NCI-H446 (cell line): ENCODE data around the gene MRPL11.
"Not testable (repeated sequence)": the region's sequence is repeated elsewhere in the genome, so short reads cannot be mapped to it uniquely, and the experiment has no call there.

Experiments used
- DNase-seq, 2 experiments: peaks; one replicate each; lab custom pipeline; 2025; lab: John Stamatoyannopoulos, UW

MRPL11 gene

GRCh38 chr11:66467034-66467659 lies 28.5 kb upstream of the MRPL11 start:
- DNase-seq = no peak

DNA sequence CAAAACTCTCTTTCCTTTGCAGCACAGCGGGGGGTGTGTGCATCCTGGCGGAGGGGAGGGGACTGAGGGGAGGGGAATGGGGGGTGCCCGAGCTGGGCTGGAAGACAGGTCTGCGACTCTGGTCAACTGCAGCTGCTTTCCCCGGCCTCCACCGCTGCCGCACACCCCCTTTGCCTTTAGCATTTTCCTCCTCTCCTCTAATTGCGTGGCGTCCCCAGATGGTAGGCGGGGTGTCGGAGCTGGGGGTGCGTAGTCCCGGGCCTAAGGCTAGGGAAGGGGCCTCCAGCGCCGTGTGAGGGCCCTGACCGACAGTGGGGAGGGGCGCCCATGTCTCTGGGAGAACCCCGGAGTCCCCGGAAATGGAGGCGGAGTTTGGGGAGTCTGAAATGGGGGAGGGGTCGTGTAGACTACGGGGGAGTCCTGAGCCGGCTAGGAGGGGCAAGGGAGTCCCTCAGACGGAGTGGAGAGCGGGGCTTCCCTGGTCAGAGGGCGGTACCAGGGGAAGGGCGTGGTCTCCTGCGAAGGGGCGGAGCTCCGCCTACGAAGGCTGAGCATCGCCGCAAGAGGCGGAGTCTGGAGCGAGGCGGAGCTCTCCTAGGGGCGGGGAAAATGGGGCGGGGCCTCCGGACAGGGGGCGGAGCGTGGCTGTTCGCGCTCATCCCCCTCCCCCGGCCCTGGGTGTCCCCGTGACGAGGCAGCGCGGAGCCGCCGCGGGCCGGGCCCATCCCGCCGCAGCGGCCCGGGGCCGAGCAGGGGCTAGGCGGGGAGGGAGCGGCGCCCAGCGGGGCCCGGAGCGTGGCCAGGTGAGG lies 27.8 kb upstream of the MRPL11 start, which contains the start of gene PELI3:
Gene PELI3 (plus strand): TSS at position 681 of the 809 bp plus-strand sequence. CDS start 1,224 bp downstream, outside the sequence.
- DNase-seq = peak; percentile 81 to 96

DNA sequence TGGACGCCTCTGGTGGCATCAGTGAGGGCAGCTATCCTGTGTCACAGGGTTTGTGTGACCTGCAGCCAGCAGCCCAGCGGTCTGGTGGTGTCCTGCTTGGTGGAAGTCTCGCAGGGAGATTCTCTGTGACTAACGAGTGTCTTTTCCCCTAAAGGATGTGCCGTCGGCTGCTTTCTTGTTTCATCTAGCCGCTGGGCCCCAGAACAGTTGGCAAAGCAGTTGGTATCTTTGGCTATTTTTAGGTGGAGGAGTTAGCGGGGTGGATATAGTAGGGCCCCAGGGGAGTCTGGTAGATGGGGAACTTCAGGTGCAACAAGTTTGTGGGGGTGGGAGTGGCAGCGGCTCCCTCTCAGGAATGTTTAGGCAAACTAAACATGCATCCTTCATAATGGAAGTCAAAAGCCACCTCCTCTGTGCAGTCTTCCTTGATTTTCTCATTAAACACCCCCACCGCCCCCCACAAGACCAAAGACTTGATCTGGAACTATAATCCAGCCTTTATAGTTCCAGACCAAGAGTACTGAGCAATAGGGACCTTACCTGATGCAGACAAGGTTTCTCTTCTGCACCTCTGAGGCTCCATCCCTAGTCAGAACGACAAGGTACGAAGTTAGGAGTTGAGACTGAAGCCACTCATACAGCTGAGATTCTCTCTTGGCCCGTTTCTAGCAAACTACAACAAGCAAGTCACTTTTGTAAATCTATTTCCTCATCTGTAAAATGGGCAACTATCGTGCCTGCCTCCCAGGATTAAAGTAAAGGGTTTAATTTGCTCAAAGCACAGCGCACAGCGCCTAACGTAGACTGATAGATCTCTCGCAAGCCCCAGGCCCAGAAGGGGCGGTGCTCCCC lies 27.0 kb upstream of the MRPL11 start:
- DNase-seq = no peak

GRCh38 chr11:66464916-66465315 lies 26.3 kb upstream of the MRPL11 start:
- no peak for DNase-seq

- DNase-seq = not testable (repeated sequence)
Observed at GRCh38 chr11:66464116-66464515, 25.5 kb upstream of the MRPL11 start.

GRCh38 chr11:66462911-66463310 lies 24.3 kb upstream of the MRPL11 start:
- DNase-seq = no peak

- DNase-seq = no peak
Observed at GRCh38 chr11:66462010-66462409, 23.4 kb upstream of the MRPL11 start.

- DNase-seq = no peak
Observed at GRCh38 chr11:66459138-66459778, 20.6 kb upstream of the MRPL11 start.

DNA sequence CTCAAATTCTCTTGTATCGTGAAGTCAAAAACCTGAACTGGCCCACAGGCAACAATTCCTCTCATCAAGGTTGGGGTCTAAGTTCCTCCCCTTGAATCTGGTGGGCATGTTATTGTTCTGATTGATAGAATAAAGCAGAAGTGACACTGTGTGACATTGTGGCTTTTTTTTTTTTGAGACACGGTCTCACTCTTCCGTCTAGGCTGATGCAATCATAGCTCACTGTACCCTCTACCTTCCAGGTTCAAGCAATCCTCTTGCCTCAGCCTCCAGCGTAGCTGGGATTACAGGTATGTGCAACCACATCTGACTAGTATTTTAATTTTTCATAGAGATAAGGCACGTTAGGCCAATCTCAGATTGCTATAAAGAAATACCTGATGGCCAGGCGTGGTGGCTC lies 19.2 kb upstream of the MRPL11 start:
- DNase-seq = no peak

DNA sequence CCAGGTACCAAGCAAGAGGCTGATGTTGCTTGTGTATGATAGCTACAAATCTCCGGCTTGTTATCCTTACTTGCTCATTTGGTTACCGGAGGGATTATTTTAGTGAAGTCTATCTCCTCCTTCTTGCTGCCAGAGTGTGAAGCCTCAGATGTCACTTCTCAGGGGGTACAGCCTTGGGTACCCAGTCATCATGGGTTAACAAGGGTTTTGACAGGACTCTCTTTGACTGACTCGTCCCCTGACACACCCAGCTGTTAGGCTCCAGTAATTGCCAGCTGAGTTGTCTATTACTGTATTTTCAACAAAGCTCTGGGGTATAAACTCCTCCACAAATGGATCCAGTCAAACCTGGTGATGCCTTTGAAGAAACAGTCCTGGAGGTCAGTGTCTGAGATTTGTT lies 16.2 kb upstream of the MRPL11 start:
- no peak for DNase-seq

DNA sequence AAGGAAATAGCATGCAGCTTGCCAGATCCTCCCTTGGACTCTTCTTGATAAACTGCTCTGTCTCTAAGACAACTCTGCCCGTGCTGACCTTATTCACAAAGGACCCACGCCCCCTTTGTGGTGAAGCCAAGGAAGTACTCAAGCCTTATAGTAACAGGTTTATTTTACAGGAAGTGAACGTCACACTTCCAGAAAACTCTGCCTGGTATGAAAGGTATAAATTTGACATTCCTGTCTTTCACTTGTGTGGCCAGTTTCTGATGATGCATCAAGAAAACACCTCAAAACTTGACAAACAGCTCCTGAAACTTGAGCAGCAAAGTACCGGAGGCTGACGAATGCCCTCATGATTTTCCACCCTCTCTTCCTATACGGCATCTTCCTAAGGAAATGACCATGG lies 15.6 kb upstream of the MRPL11 start:
- DNase-seq = no peak

GRCh38 chr11:66451663-66452062 lies 13.0 kb upstream of the MRPL11 start:
- no peak for DNase-seq

DNA sequence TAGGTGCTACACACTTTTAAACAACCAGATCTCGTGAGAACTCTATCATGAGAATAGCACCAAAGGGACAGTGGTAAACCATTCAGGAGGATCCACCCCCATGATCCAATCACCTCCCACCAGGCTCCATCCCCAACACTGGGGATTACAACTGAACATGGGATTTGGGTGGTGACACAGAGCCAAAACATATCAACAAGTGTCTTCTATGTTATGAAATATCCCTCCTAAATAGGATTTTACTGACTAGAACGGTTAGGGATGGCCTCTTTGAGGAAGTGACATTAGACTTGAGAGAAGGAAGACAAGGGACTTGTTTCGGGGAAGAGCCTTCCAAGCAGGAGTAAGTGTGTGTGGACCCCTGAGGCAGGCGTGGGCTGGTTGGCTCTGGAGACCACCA lies 11.9 kb upstream of the MRPL11 start:
- no peak for DNase-seq

DNA sequence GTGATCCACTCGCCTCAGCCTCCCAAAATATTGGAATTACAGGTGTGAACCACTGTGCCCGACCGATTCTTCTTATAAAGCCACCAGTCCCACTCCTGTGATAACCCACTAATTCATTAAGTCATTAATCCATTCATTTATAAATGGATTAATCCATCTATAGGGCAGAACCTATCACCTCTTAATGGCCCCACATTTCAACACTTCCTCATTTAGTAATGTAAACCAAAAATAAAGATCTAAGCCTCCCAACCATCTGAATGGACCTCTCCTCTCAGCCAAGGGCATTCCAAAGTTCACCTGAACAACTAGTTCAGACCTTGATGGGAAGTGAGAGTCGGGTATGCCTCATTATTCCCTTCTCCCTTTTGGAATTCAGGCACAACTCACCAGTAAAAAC lies 9.9 kb upstream of the MRPL11 start:
- no peak for DNase-seq

GRCh38 chr11:66447012-66447411 lies 8.4 kb upstream of the MRPL11 start:
- no peak for DNase-seq

DNA sequence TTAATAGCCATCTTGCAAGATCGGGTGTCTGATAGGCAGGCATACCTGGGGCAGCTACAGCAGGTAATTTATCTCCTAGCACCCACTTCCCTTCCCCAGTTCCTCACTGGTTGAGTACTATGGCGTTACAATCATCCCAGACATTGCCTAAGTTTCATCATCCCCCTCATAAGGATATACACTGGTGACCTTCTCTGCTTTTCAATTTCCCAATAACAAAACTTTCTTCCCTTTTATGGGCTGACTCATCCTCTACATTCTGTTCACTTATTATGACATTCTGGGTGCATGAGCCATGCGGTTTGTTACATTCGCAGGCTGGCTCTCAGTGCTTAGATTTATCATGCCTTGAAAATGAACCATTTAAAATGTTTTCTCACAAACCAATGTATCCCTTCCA lies 5.0 kb upstream of the MRPL11 start:
- DNase-seq = no peak

GRCh38 chr11:66440940-66441282 lies 2.3 kb upstream of the MRPL11 start:
- not testable (repeated sequence) for DNase-seq

GRCh38 chr11:66440101-66440939 lies 1.7 kb upstream of the MRPL11 start:
- not testable (repeated sequence) for DNase-seq

DNA sequence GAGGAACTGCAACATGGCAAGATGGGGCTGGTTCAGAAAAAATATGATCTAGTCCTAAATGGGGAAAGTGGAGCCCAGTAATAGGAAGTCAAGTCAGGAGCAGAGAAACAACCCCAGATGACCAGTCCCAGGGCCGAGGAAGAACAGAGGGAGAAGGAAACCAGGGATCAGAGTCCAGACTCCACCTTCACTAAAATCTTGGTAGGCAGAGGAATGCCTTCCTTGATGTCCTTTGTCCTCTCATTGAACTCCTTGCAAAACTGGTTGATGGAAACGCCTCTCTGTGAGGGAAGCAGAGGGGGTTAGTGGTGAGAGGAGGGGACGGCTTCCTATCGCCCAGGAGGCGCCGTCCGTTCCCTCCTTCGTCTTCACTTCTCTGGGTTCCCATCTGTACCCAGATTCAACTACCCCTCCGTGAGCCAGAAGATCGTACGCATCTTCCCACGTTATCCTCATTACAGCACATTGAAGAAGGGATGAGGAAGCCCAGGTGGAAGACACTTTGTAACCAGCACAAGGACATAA lies 607 bp downstream of the MRPL11 start:
- DNase-seq = no peak

DNA sequence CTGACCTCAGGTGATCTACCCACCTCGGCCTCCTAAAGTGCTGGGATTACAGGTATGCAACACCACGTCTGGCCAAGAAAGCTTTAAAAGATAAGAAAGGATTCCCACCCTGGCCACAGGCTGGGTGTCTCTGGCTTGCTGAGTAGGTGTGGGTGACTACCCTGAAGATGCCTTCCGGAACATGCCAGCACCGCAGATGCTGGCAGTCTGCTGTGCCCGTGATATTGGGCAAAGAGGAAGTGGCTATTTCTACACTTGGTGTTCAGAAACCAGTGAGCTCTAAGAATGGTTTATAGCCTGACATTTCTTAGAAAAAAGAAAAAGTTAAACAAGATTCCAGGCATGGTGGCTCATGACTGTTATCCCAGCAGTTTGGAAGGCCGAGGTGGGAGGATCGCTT lies 6.1 kb downstream of the MRPL11 start:
- DNase-seq = no peak

DNA sequence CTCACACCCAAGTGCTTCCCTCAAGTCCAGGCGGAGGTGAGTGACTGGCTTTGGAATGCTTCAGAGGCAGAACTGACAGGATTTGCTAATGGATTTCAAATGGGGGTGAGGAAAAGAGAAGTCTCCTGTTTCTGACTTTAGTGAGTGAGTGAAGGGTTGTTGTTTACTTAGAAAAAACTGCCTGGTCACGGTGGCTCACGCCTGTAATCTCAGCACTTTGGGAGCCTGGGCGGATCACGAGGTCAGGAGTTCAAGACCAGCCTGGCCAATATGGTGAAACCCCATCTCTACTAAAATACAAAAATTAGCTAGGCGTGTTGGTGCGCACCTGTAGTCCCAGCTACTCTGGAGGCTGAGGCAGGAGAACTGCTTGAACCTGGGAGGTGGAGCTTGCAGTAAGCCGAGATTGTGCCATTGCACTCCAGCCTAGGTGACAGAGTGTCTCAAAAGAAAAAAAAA lies 6.7 kb downstream of the MRPL11 start:
- DNase-seq = not testable (repeated sequence)
